ENCODE measurements around the gene LCN1. TPM values are rescaled to one million over a fixed set of nuclear protein-coding genes. Genes with fewer than 3 reads are reported as not detected.
A peak's percentile ranks its signal among the peaks of the same experiment; 100 is the strongest.
"Not testable (repeated sequence)": the region's sequence is repeated elsewhere in the genome, so short reads cannot be mapped to it uniquely, and the experiment has no call there.

LCN1 gene
- total RNA-seq, 2 experiments from 2014 or later: 0.29 TPM; not detected in 1

DNA sequence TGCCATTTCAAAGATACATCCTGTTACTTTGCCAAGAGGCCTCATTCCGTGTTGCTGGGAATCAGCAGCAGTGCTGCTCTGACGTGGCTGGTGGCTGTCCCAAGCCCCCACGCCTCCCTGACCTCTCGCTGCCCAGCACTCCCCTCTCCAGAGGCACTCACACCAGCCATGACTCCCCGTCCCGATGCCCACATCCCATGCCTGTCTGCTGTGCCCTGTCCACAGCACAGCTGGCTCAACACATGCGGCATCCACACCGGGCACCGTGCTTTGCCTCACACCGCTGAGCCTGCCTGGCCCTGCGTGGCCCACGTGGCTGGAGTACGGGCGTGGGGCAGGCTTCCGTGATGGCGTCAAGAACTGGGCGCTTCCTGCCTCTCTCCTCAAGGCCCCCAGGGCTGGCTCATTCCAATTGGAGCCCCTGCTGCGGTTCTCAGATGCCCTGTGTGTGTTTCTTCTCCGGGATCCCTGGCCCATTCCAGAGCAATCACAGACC is 7.8 kb upstream of the LCN1 start:
- Mint-ChIP-seq H3K27me3 (ENCODE audit: low read depth) (peaks cover 10% of the 10 kb centered on the region), H3K4me3 (no peak overlapping the region), H3K36me3 (ENCODE audit: low read depth) (no peaks in the 10 kb centered on the region), H3K9me3 (peaks cover 13% of the 10 kb centered on the region), H3K27ac (no peak overlapping the region), H3K4me1 (ENCODE audit: low read depth) (peaks cover 3% of the 10 kb centered on the region)
- intact Hi-C loops (cut with micrococcal nuclease): no loop called here
- DNase-seq: no peak
- CTCF ChIA-PET: no interaction called here

DNA sequence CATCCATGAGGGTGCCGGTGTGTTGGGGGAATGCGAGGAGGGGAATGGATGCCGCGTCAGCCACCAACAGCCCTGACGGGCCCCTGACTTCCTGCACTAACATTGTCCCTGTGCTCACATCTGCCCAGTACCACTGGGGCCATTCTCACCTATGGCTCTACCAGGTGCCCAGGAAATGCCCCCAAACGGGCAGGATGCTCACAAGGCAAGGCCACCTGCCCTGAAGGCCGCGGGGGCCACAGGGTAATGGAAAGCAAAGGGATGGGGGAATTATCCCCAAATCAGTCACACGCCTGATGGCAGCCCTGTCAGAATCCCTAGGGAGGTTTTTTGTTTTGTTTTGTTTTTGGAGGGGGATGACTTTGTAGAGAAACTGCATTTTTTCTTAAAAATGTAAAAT is 7.3 kb upstream of the LCN1 start:
- H3K27ac Mint-ChIP-seq; CTCF ChIA-PET; intact Hi-C loops (cut with micrococcal nuclease): not testable (repeated sequence)

DNA sequence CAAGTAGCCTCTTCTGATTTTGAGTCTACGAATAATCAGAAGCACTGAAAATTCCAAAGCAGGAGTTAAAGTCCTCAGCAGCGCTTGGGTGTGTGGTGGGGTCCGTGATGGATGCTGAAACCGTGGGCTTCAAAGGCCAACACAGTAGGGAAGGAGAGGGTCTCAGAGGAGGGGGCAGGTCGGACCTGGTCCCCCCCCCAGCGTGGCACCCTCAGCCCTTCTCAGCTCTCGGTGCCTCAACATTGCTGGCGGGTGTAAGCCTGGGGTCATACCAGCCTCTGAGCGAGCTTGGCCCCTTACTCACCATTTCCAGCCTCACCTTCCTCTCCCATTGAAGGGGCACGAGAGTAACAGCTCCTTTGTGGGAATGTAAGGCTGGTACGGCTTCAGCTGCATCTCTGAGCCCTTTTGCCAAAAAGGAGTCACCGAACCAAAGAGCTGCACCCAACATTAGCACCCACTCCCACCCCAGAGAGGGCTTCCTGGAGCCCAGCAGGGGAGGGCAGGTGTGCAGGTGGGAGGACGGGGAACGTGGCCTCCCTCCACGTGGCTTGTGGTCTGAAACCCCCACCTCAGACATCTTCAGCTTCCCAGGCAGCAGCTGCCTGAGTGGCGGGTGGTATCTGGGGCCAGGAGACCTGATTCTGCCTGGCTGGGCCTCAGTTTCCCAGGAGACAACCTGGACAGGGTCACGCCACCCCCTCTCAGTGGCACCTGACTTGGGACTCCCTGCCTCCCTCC is 6.7 kb upstream of the LCN1 start:
- no peak for DNase-seq
- Mint-ChIP-seq H3K27me3 (ENCODE audit: low read depth) (peaks cover 15% of the 10 kb centered on the region), H3K4me3 (no peak overlapping the region), H3K9me3 (peaks cover 2% of the 10 kb centered on the region), H3K4me1 (ENCODE audit: low read depth) (peaks cover 3% of the 10 kb centered on the region), H3K36me3 (ENCODE audit: low read depth) (no peaks in the 10 kb centered on the region), H3K27ac (no peak overlapping the region)
- intact Hi-C loops (cut with micrococcal nuclease): no loop called here
- CTCF ChIA-PET: no interaction called here

More for the DNA sequence above, 7.3 kb upstream of the LCN1 start:
- not testable (repeated sequence) for H3K4me1 Mint-ChIP-seq (ENCODE audit: low read depth); H3K4me3 Mint-ChIP-seq; DNase-seq; H3K36me3 Mint-ChIP-seq (ENCODE audit: low read depth); H3K9me3 Mint-ChIP-seq
- H3K27me3 Mint-ChIP-seq (ENCODE audit: low read depth): peaks cover 10% of the 10 kb centered on the region

DNA sequence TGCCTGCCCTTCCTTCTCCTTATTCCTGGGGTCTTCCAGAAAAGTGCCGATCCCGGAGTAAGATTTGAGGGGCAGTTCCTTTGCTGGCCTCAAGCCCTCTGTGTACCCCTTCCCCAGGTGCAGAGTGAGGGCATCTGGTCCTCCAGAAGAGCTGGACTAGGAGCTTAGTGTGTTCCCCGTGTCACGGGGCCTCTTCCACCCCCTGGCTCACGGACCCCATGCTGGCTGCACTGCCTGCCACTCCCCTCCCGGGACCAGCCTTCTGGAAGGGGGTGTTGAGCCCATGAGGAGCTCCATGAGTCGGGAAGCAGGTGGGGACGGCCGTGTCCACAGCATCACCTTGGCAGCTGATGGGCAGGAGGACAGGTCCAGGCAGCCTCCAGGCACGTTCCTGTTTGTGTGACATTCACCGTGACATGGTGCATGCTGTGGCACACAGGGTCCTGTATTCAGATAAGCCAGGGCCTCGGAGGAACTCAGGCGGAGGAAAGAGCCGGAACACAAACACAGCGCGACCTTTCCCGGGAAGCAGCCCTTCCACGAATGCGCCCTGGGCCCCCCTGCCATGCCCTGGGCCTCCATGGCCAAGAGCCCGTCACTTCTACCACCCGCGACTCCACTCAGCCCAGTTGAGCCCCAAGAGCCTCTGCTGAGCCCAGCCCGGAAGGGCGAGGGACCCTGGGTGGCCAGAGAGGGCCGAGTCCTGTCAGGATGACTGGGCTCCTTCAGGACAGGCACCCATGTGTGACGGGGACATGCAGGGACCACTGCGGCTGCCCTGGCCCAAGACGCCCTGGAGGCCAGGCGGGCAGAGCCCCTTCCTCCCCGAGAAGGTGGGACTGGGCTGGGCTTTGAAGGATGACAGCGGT is 5.9 kb upstream of the LCN1 start:
- H3K9me3 Mint-ChIP-seq: no peaks in the 10 kb centered on the region
- DNase-seq: no peak
- intact Hi-C loops (cut with micrococcal nuclease): no loop called here
- H3K27me3 Mint-ChIP-seq (ENCODE audit: low read depth): peaks cover 17% of the 10 kb centered on the region
- no peak overlapping the region for H3K4me3 Mint-ChIP-seq
- H3K36me3 Mint-ChIP-seq (ENCODE audit: low read depth): no peaks in the 10 kb centered on the region
- peaks cover 3% of the 10 kb centered on the region for H3K4me1 Mint-ChIP-seq (ENCODE audit: low read depth)
- CTCF ChIA-PET: no interaction called here
- no peak overlapping the region for H3K27ac Mint-ChIP-seq

DNA sequence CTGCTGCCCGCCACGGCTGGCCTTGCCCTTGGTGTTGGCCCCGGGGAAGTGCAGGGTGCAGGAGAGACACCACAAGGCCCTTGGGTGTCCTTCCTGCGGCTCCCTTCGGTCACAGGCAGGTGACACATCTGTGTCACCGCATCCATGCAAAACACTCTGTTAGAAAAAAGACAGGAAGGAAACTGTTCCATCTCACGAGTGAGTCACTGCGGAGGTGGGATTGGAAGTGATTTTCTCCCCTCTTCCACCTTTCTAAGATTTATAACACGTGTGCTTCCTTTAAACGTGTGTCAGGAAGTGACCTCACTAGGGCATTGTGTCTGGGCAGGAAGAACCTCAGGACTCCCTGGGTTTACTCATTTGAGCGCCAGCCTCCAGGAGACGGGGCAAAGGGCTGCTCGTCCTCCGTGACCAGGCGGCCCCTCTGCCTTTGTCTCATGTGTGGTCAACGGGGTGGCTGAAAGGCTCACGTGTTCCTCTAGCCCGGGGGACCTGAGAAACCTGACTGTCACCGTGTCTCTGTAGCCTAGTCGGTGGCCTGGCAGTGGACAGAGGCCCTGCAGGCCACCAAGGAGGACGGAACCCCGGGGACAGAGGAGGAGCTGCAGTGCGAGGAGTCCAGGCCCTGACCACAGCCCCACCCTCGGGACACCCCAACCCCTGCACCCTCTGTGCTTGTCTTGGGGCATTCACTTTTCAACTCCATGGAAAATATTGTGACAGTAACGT is 4.9 kb upstream of the LCN1 start:
- intact Hi-C loops (cut with micrococcal nuclease): no loop called here
- Mint-ChIP-seq H3K9me3 (no peaks in the 10 kb centered on the region), H3K36me3 (ENCODE audit: low read depth) (no peaks in the 10 kb centered on the region), H3K27me3 (ENCODE audit: low read depth) (peaks cover 20% of the 10 kb centered on the region), H3K4me1 (ENCODE audit: low read depth) (peaks cover 3% of the 10 kb centered on the region), H3K27ac (no peak overlapping the region), H3K4me3 (no peak overlapping the region)
- CTCF ChIA-PET: no interaction called here
- DNase-seq: peak; percentile 33

DNA sequence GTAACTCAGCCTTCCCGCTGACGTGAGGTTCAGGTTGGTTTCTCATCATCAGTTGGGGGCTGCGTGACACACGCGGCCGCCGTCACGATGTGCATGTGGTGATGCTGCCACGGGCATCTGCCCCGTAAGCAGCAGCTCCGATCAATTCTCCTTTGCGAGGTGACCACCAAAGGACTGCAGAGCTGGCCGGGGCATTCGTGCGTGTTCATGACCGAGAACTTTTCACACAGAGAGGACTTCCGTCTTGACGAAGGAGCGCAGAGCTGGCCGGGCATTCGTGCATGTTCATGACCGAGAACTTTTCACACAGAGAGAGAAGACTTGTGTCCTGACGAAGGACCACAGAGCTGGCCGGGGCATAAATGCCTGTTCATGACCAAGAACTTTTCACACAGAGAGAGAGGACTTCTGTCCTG is 3.8 kb upstream of the LCN1 start:
- intact Hi-C loops (cut with micrococcal nuclease): no loop called here
- H3K27me3 Mint-ChIP-seq (ENCODE audit: low read depth): peaks cover 20% of the 10 kb centered on the region
- CTCF ChIA-PET: interaction anchor here (1.2 kb wide), 1 partner anchor 12 kb away, joined by 4 read pairs; no protein-coding TSS in a partner anchor
- H3K36me3 Mint-ChIP-seq (ENCODE audit: low read depth): no peaks in the 10 kb centered on the region
- no peak for DNase-seq
- H3K9me3 Mint-ChIP-seq: no peaks in the 10 kb centered on the region
- no peak overlapping the region for H3K27ac Mint-ChIP-seq
- peaks cover 3% of the 10 kb centered on the region for H3K4me1 Mint-ChIP-seq (ENCODE audit: low read depth)
- no peak overlapping the region for H3K4me3 Mint-ChIP-seq

DNA sequence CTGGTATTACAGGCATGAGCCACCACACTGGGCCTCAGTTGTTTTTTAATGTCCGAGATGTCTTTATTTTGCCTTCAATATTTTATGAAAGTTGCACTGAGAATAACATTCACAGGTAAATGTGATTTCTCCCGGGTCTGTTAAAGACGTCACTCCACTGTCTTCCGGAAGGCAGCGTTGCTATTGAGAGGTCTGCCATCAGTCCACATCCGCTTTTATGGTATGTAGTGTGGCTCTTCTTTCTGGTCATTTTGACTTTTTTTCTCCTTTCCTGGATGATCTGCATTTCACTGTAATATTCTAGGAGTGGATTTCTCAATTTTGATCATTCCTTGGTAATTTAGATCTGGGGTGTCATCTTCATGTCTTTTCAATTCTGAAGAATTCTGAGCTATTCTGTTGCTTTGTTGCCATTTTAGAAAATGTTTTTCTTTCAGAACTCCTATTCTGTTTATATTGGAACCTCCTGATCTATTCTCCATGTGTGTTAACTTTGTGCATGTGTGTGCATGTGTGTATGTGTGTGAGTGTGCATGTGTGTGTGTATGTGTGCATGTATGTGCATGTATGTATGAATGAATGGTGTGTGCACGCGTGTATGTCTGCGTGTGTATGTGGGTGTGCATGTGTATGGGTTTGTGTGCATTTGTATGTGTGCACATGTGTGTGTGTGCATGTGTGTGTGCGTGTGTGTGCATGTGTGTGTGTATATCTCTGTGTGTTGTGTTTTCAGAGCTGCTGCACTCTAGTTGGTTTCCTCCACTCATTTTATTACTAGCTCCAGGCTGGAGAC is 1.9 kb upstream of the LCN1 start:
- Mint-ChIP-seq H3K9me3 (no peaks in the 10 kb centered on the region), H3K4me3 (no peak overlapping the region), H3K4me1 (ENCODE audit: low read depth) (peaks cover 3% of the 10 kb centered on the region), H3K27me3 (ENCODE audit: low read depth) (peaks cover 17% of the 10 kb centered on the region), H3K27ac (no peak overlapping the region), H3K36me3 (ENCODE audit: low read depth) (no peaks in the 10 kb centered on the region)
- CTCF ChIA-PET: no interaction called here
- no peak for DNase-seq
- intact Hi-C loops (cut with micrococcal nuclease): no loop called here

DNA sequence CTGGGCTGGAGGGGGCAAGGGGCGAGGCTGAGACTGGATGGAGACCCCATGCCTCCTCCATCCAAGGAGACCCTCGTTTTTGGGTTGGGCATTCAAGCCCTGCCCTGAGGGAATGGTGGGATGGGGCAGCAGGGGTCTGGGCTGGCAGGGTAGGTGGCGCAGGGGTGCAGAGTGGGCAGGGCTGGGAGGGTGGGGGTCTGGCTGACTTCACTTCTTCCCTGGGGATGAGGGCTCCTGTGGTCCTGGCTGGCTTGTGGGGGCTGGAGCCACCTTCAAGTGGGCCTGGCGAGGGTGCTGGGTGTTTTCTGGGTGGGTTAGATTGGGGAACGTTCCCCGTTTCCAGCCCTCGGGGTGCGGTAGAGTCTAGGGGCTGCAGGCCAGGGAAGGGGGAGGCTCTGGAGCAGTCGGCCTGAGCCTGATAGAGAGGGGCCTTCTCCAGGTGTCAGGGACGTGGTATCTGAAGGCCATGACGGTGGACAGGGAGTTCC is 412 bp downstream of the LCN1 start:
- CTCF ChIA-PET: no interaction called here
- no peak for DNase-seq
- Mint-ChIP-seq H3K4me1 (ENCODE audit: low read depth) (no peaks in the 10 kb centered on the region), H3K36me3 (ENCODE audit: low read depth) (no peaks in the 10 kb centered on the region), H3K4me3 (no peak overlapping the region), H3K9me3 (no peaks in the 10 kb centered on the region), H3K27me3 (ENCODE audit: low read depth) (peaks cover 13% of the 10 kb centered on the region), H3K27ac (no peak overlapping the region)
- intact Hi-C loops (cut with micrococcal nuclease): no loop called here

DNA sequence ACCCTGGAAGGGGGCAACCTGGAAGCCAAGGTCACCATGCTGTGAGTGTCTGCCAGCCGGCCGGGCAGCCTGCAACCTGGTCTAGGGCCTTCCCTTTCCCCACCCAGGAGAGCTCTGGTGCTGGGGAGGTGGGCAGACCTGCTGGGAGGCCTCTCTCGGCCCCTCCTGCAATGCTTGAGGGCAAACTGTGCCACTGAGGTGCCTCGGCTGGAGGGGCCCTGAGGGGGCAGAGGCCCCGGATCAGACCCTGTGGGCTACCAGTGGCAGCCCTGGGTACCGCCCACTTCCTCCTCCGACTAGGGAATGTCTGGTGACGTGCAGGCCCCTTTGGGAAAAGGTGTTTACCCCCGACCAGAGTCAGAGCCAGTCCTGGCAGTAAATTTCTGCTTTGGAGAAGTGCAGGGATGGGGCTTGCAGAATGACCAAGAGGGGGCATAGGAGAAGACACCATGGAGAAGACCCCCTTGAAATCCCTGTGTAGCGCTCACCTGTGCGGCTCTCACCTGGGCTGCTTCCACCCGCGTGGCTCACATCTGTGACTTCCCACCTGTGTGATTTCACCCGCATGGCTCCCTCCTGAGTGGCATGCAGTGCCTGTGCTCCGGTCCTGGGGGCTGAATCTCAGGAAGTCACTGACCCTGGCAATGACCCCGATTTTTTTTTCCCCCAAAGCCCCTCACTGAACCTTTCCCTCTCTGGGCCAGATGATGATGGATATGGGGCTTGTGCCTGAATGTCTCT is 1.1 kb downstream of the LCN1 start:
- DNase-seq: no peak
- intact Hi-C loops (cut with micrococcal nuclease): no loop called here
- CTCF ChIA-PET: no interaction called here
- Mint-ChIP-seq H3K4me1 (ENCODE audit: low read depth) (no peaks in the 10 kb centered on the region), H3K9me3 (no peaks in the 10 kb centered on the region), H3K4me3 (no peak overlapping the region), H3K27ac (no peak overlapping the region), H3K27me3 (ENCODE audit: low read depth) (peaks cover 13% of the 10 kb centered on the region), H3K36me3 (ENCODE audit: low read depth) (no peaks in the 10 kb centered on the region)

DNA sequence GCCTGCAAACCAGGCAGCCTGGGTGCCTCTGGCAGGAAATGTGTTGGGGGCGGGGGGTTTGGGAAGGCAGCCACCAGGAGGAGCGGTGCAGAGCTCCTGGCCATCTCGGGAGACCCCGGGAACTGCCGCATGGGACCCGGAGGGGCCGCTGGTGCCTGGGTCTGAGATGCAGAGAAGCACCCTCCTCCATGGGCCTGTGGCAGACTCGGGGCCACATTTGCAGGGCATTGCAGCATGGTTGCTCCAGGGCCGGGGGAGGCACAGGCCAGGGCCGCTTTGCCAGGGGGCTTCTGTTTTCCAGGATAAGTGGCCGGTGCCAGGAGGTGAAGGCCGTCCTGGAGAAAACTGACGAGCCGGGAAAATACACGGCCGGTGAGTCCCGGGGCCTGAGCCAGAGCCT is 1.7 kb downstream of the LCN1 start:
- CTCF ChIA-PET: no interaction called here
- intact Hi-C loops (cut with micrococcal nuclease): no loop called here
- Mint-ChIP-seq H3K27me3 (ENCODE audit: low read depth) (peaks cover 9% of the 10 kb centered on the region), H3K4me3 (no peak overlapping the region), H3K27ac (no peak overlapping the region), H3K4me1 (ENCODE audit: low read depth) (no peaks in the 10 kb centered on the region), H3K9me3 (no peaks in the 10 kb centered on the region), H3K36me3 (ENCODE audit: low read depth) (no peaks in the 10 kb centered on the region)
- DNase-seq: no peak

DNA sequence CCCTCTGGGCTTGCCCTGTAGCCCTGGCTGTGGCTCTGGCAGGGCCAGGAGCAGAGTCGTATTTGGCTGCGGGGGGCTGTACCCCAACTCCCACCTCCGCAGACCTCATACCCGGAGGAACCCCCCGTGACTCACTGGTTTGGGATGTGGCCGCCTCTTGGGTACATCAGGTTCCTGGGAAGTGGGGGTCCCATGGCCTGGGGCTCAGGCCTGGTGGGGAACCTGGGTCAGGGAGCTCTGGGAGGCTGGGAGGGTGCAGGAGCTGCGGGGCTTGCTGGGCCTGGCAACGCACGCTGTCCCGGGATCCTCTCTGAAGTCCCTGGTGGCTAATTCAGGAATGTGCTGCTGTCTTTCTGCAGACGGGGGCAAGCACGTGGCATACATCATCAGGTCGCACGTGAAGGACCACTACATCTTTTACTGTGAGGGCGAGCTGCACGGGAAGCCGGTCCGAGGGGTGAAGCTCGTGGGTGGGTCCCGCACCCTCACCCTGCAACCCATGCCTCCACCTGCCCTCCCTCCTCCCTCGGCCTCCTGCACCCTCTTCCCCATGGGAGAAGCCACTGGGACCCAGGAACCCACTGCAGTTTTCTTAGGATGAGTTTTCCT is 2.4 kb downstream of the LCN1 start:
- Mint-ChIP-seq H3K27ac (no peak overlapping the region), H3K4me1 (ENCODE audit: low read depth) (no peaks in the 10 kb centered on the region), H3K27me3 (ENCODE audit: low read depth) (peaks cover 9% of the 10 kb centered on the region), H3K36me3 (ENCODE audit: low read depth) (no peaks in the 10 kb centered on the region), H3K9me3 (no peaks in the 10 kb centered on the region), H3K4me3 (no peak overlapping the region)
- CTCF ChIA-PET: no interaction called here
- DNase-seq: no peak
- intact Hi-C loops (cut with micrococcal nuclease): no loop called here
